GM20000 (cell line): ENCODE data around the gene NUP37.

Experiments
- DNase-seq: peaks from one replicate; pipeline ENCODE4 v3.0.0; 2012; ENCODE audit warnings: low spot score
- CTCF ChIP-seq: IDR thresholded peaks from 2 replicates; pipeline ENCODE4 v1.5.1; 2012; ENCODE audit warnings: mild to moderate bottlenecking, control low read depth; ENCODE audit errors: extremely low read depth, missing control alignments

The NUP37 gene

DNA sequence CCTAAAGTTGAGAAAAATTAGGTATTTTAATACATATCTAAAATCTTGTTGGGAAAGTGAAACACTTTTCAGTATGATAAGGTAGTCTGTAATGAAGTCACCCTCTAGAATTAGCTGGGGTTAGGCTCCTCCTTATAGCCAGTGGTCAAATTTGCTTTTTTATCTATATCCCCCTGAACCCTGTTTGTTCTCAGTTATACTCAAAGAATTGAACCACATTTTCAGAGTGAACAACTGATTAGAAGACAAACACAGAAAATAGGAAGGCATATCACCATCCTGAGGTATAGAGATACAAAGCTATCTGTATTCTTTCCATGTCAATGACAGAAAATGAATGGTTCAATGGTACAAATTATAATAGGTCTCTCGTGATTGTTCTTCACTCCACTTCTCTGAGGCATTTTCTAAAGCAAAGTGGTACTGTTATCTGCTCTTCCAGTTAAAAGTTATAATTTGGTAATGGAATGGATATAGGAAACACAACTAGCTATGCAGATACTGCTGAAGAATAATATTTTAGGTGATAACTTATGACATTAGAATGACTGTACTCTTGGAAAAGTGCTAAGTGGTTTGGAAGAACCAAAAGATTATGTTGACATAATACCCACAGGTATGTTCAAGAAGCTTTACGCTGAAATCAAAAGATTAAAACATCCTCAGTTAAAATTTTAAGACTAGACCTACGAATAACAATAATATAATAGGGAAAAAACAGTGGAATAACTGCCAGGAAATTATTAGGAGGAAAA lies 85.7 kb downstream of the NUP37 start:
- DNase-seq, result no peak

DNA sequence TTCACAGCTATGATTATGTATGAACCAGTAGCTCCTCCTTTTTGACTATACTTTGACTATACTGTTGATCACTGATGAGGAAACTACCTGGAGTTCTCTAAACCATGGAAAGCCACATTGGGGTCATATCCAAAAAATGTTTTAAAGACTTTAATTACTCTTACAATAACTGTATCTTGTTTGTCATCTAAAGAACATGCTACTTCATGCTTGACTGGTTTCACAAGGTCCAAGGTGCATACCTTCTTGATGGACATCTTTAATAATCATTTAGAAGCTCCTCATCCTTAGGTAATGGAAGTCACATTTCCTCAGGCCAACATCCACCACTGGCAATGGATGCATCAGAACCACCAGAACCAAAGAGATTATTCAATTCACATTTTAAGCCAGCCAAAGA lies 88.1 kb downstream of the NUP37 start:
- no peak for DNase-seq
- no peak for TF ChIP-seq CTCF

More for the DNA sequence above, 85.7 kb downstream of the NUP37 start:
- TF ChIP-seq CTCF, result no peak

- DNase-seq, result no peak
- TF ChIP-seq CTCF, result no peak
Measured at GRCh38 chr12:102029141-102029540, 90.8 kb downstream of the NUP37 start.

DNA sequence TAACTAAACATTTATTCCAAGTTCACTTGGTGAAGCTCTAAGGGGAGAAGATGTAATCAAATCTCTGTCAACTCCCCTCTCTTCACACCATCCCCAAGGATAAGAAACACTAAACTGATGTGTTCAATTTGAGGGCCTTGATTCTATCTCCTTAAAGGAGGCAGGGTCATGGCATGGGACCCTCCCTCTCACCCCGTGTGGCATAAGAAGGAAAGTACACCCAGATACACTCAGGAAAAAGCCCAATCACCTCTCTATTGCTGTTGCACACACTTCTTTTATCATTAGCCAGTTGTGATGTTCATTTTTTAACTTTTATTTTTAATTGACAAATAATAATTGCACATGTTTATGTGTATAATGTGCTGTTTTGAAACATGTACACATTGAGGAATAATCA lies 93.2 kb downstream of the NUP37 start:
- TF ChIP-seq CTCF, result no peak
- no peak for DNase-seq

DNA sequence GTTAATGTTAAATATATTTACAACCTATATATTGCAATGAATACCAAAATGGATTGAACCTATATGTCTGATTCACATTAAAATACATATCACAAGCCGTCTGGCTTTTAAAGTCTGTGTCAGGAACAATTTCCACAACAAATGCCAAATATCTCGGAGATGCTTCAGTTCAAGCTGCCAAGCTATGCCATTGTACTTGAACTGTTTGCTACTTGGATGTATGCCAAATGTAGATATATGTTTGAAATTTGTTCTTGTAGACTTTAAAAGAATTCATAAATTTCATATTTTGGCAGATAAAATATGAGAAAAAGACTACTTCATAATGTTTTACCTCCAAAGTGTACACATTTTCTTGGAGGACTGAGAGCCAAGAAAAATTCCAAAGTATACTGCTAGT lies 95.1 kb downstream of the NUP37 start:
- DNase-seq, result no peak
- TF ChIP-seq CTCF, result no peak

DNA sequence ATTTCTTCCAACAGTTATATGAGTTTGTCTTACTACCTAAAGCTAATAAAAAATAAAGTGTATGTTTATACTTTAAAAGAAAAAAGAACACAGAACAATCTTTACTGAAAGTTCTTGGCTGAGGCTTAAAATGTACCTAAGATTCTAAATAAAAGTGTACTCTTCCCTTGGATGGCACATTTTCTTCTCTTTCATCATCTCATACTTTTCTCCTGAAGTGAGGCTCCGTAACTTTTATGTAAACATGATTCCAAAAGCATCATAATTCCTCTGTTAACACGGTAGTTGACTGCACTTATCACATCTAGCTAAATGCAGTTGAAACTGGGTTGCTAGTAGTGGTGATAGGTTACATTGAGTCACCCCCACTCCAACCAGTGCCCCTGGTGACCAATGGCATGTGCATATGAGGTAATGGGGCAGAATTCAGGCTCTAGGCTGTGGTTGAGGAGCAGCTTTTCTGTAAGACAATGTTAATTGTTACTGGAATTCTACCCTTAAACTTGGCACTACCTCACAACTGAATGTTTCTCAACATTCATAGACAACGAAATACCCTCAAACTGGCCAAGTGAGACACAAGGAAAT lies 96.5 kb downstream of the NUP37 start:
- DNase-seq, result no peak
- TF ChIP-seq CTCF, result no peak
